Mucosa of descending colon (tissue), 3 donors: ENCODE measurements around the gene CAND1. TPM values are rescaled to one million over a fixed set of nuclear protein-coding genes. Genes with fewer than 3 reads are reported as not detected.

Experiments
- ATAC-seq: fragments of 200-7000 bp; cut with Tn5 transposase; one replicate; pipeline ENCODE4 v1.9.1; 2020; ENCODE audit warnings: mild to moderate bottlenecking, moderate library complexity
- DNase-seq, 3 donors: peaks; one replicate each; pipeline ENCODE4 v3.0.0-alpha.2; 2020
- H3K36me3 ChIP-seq: fragments of 200-600 bp; one replicate; pipeline ENCODE4 v1.8.0; 2021; ENCODE audit warnings: low read depth, mild to moderate bottlenecking
- H3K4me1 ChIP-seq: fragments of 200-600 bp; one replicate; pipeline ENCODE4 v1.8.0; 2021; ENCODE audit warnings: low read depth, mild to moderate bottlenecking
- H3K4me3 ChIP-seq: fragments of 200-600 bp; one replicate; pipeline ENCODE4 v1.8.0; 2021; ENCODE audit warnings: mild to moderate bottlenecking
- H3K9me3 ChIP-seq: fragments of 200-600 bp; one replicate; pipeline ENCODE4 v1.8.0; 2021; ENCODE audit warnings: mild to moderate bottlenecking
- intact Hi-C, 2 donors: fragments of 100-400 bp; cut with DNase I in 1 of 2; cut with micrococcal nuclease in 1 of 2; formaldehyde crosslinking; loops; one replicate each; pipeline versions ENCODE4 v1.11.0 to v1.11.1; 2022; cut with DNase I, micrococcal nuclease
- total RNA-seq, 3 donors: library from RNA; stranded (reverse); fragmentation: NEBNext Ultra II Directional in 2 of 3; extraction: Animal tissue kit (Norgen Biotek cat#: 25700) in 2 of 3; gene quantifications; one replicate each; pipeline versions ENCODE4 v1.2.1 to v1.2.4, GENCODE V29; 2021 to 2023
- TF ChIP-seq, protein P1 (sequence below): fragments of 200-600 bp; IDR thresholded peaks from one replicate; pipeline ENCODE4 v1.8.0; 2022; ENCODE audit warnings: antibody characterized with exemption, mild to moderate bottlenecking
- donor health status: DM: no; HTN: no; CAD: no; lungs with moderate emphysema.
- donor health status: DM: no; HTN: no; CAD: no.
- donor health status: DM: no; HTN: yes; CAD: no.

Gene CAND1
- total RNA-seq, 3 donors from 2014 or later, result 95.1 to 114 (median 101) TPM

DNA sequence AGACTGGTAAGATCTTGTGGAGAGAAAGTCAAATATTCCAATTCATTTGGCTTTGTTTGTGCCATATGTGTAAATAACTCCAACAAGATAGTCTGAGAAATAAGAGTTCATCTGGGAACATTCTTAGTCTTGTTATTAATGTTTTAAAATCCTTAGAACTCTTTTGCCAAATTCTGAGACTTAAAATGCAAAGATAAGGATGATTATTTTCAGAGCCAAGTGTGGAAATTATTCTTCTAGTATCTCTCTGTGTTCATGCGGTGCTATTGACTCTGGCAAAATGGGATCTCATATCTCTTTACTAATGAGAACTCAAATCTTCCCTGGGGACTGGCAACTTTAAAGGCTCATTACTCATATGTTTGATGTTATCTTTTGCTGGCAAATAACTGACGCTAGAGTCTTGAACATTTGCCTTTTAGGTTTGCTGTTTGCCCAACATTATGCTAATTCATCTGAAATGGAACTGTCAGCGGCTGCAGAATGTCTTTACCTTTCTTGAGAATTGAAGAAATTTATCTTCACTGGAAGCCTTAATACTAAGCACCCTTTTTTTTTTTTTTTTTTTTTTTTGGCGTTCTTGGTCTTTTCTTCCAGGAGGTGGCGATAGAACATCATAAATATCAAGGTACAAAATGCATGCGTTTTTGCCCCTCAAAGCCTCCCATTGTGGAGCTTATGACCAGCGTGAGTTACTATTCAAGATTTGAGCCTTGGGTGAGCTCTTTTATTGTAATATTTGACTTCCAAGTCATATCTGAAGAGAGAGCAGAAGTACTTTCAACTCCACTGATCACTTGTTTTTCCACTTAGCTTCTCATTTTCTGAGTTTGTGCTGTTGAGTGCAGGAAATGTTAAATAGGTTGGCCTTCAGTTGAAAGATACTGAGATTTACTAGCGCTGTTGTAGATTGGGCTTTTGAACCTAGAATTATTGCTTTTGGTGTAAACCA is 86.5 kb downstream of the CAND1 start:
- Histone ChIP-seq H3K4me3 (no peak overlapping the region), H3K9me3 (no peaks in the 10 kb centered on the region), H3K4me1 (no peaks in the 10 kb centered on the region), H3K36me3 (no peaks in the 10 kb centered on the region)
- peak in 1 of 3 donors; percentile 31 for DNase-seq
- TF ChIP-seq, protein P1, sequence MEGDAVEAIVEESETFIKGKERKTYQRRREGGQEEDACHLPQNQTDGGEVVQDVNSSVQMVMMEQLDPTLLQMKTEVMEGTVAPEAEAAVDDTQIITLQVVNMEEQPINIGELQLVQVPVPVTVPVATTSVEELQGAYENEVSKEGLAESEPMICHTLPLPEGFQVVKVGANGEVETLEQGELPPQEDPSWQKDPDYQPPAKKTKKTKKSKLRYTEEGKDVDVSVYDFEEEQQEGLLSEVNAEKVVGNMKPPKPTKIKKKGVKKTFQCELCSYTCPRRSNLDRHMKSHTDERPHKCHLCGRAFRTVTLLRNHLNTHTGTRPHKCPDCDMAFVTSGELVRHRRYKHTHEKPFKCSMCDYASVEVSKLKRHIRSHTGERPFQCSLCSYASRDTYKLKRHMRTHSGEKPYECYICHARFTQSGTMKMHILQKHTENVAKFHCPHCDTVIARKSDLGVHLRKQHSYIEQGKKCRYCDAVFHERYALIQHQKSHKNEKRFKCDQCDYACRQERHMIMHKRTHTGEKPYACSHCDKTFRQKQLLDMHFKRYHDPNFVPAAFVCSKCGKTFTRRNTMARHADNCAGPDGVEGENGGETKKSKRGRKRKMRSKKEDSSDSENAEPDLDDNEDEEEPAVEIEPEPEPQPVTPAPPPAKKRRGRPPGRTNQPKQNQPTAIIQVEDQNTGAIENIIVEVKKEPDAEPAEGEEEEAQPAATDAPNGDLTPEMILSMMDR, result peak; percentile 6
- intact Hi-C loops, result loop anchor here (5.0 to 10.0 kb wide), 3 partner anchors 87 to 589 kb away; no protein-coding TSS in a partner anchor
- ATAC-seq, result peak; percentile 67

DNA sequence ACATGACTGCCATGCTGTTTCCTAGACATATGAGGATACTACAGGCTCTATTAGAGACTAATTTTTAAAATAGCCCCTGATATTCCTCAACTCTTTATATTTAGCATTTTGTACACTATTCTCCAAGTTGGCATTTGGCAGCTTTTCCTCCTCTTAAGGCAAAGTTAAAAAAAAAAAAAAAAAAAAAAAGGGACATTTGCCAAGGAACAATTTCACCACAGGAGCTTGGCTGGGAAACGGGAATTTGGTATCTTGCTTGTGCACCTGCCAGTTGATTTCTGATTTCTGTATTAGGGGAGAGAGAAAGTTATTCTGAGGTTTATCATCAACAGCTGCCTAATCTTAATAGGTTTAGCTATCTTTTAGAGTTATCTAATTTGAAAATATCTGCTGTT is 87.2 kb downstream of the CAND1 start:
- H3K4me3 ChIP-seq, result no peak overlapping the region
- H3K36me3 ChIP-seq, result no peaks in the 10 kb centered on the region
- intact Hi-C loops, result loop anchor here (5.0 to 10.0 kb wide), 3 partner anchors 86 to 588 kb away; no protein-coding TSS in a partner anchor
- H3K9me3 ChIP-seq, result no peaks in the 10 kb centered on the region
- no peak for DNase-seq
- TF ChIP-seq, protein P1, result no peak
- H3K4me1 ChIP-seq, result no peaks in the 10 kb centered on the region
- ATAC-seq, result no peak

DNA sequence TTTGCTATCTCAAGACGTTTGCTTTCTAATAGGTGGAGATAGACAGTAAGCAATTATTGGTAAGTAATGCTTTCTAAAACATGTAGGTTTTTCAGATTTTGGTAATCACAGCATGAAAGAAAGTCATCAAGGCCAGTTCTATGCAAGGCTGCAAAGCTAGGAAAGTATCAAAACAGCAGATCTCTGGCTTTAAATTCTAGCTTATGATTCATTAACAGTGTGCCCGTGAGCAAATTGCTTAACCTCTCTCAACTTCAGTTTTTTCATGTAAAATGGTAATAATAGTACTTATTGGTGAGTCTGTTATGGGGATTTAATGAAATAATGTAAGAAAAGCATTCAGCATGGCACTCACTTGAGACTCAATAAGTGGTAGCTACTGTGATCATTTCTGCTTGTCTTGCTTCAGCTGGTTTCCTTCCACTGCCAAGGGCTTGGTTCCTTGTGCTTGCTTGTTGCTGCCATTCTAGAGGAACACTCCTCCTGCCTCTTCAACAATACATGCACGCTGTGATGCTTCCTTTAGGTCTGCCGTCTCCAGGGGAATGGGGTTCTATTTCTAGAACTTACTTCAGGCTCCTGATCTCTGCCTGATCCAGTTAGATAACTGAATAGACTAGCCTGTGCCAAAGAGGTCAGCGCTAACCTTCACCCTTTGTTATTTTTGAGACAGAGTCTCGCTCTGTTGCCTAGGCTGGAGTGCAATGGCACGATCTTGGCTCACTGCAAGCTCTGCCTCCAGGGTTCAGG is 88.4 kb downstream of the CAND1 start:
- TF ChIP-seq, protein P1, result no peak
- DNase-seq (no peak), ATAC-seq (no peak)
- no peaks in the 10 kb centered on the region for H3K9me3 ChIP-seq
- H3K36me3 ChIP-seq, result no peaks in the 10 kb centered on the region
- intact Hi-C loops, result loop anchor here (5.0 to 10.0 kb wide), 3 partner anchors 85 to 587 kb away; no protein-coding TSS in a partner anchor
- no peak overlapping the region for H3K4me3 ChIP-seq
- H3K4me1 ChIP-seq, result no peaks in the 10 kb centered on the region

DNA sequence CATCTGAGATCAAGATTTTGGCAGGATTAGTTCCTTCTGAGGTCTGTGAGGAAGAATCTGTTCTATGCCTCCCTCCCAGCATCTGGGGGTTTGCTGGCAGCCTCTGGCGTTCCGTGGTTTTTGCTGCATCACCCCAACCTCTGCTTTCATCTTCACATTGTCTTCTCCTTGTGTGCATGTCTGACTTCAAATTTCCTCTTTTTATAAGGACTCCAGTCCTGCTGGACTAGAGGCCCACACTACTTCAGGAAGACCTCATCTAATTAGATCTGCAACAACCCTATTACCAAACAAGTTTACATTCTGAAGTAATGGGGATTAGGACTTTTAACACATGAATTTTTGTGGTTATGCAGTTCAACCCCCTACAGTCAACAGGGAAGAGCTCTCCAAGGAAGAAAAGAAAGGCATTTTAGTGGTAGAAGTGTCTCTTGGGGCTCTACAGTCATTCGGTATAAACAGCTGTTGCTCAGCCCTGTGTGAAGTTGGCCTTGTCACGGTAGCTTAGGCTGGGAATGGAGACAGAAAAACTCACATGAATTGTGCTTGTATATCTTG is 89.7 kb downstream of the CAND1 start:
- ATAC-seq (peak; percentile 57), DNase-seq (no peak)
- intact Hi-C loops, result loop anchor here (5.0 to 10.0 kb wide), 3 partner anchors 83 to 586 kb away; no protein-coding TSS in a partner anchor

DNA sequence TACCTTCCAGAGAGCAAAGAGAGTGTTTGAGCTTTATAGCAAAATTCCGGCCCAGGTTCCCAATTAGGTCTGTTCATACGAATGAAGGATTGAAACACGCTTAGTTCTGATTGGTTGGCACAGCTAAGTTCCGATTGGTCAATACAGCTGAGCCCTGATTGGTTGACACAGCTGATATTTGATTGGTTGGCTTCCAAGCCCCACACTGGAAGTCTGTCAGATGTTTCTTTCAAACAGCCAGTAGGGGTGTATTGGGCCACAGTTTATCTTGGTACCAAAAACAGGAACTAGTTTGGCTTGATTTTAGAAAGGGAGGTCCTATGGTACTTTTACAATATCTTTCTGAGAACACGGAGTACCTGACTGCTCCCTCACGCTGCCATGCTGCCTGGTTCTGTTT is 93.4 kb downstream of the CAND1 start:
- Histone ChIP-seq H3K4me3 (no peak overlapping the region), H3K9me3 (no peaks in the 10 kb centered on the region), H3K36me3 (no peaks in the 10 kb centered on the region), H3K4me1 (no peaks in the 10 kb centered on the region)
- ATAC-seq (no peak), DNase-seq (no peak)
- intact Hi-C loops, result no loop called here
- TF ChIP-seq, protein P1, result no peak

More for the DNA sequence above, 89.7 kb downstream of the CAND1 start:
- TF ChIP-seq, protein P1, result no peak
- Histone ChIP-seq H3K9me3 (no peaks in the 10 kb centered on the region), H3K4me1 (no peaks in the 10 kb centered on the region), H3K36me3 (no peaks in the 10 kb centered on the region), H3K4me3 (no peak overlapping the region)
